Fibroblast of the aortic adventitia (primary cell): Measurements from ENCODE around the gene IKBKE. TPM values are rescaled to one million over a fixed set of nuclear protein-coding genes. Genes with fewer than 3 reads are reported as not detected.

Experiments
- DNase-seq: peaks from one replicate; pipeline ENCODE4 v3.0.0-alpha.2; 2010; ENCODE audit warnings: low read depth
- H3K4me3 ChIP-seq: 2 replicates; pipeline ENCODE4 v1.5.1; 2011; ENCODE audit warnings: low read depth, mild to moderate bottlenecking, control low read depth, low read length, moderate library complexity
- CTCF ChIP-seq: IDR thresholded peaks from 2 replicates; pipeline ENCODE4 v1.5.1; 2011; ENCODE audit warnings: mild to moderate bottlenecking, low read length, control low read depth, inconsistent platforms; ENCODE audit not compliant: insufficient read depth
- total RNA-seq: library from RNA; depleted of rRNA; stranded (reverse); fragments of >200 nt; gene quantifications from 2 replicates; pipeline ENCODE4 v1.2.3, GENCODE V29; 2012; ENCODE audit warnings: low replicate concordance

Gene IKBKE
- total RNA-seq, 1 donor = 11.5 TPM

- no peak for TF ChIP-seq CTCF
- no peak for DNase-seq
- no peak overlapping the region for H3K4me3 ChIP-seq
Measured at GRCh38 chr1:206472024-206472423, 1.7 kb downstream of the IKBKE start.

- no peak overlapping the region for H3K4me3 ChIP-seq
- TF ChIP-seq CTCF = no peak
- DNase-seq = peak; percentile 73
Measured at GRCh38 chr1:206472454-206472853, 2.2 kb downstream of the IKBKE start.

- TF ChIP-seq CTCF = no peak
- DNase-seq = no peak
- no peak overlapping the region for H3K4me3 ChIP-seq
Measured at GRCh38 chr1:206472886-206473285, 2.6 kb downstream of the IKBKE start.

- no peak for TF ChIP-seq CTCF
- no peak for DNase-seq
- no peak overlapping the region for H3K4me3 ChIP-seq
Measured at GRCh38 chr1:206476058-206476457, 5.8 kb downstream of the IKBKE start.

- DNase-seq = no peak
- H3K4me3 ChIP-seq = no peak overlapping the region
- TF ChIP-seq CTCF = no peak
Measured at GRCh38 chr1:206476591-206476990, 6.3 kb downstream of the IKBKE start.

GRCh38 chr1:206477110-206477509 is 6.8 kb downstream of the IKBKE start:
- H3K4me3 ChIP-seq = no peak overlapping the region
- TF ChIP-seq CTCF = no peak
- no peak for DNase-seq

GRCh38 chr1:206477581-206478380 is 7.5 kb downstream of the IKBKE start:
- DNase-seq = no peak

More at GRCh38 chr1:206477581-206478380, 7.5 kb downstream of the IKBKE start:
- no peak for TF ChIP-seq CTCF
- no peak overlapping the region for H3K4me3 ChIP-seq
